MM.1S (cell line): ENCODE results near the gene GPR173.

ENCODE experiments used
- DNase-seq: peaks from one replicate; pipeline ENCODE4 v3.0.0-alpha.2; 2015
- H2AFZ ChIP-seq: fragments of 300-600 bp; sonication (generic); 2 replicates; pipeline ENCODE4 v1.6.0; 2016; ENCODE audit warnings: antibody characterized with exemption, low read length
- H3F3A ChIP-seq: fragments of 300-600 bp; sonication (generic); 2 replicates; pipeline ENCODE4 v1.6.1; 2016; ENCODE audit warnings: mild to moderate bottlenecking, antibody characterized with exemption, low read length, moderate library complexity, mixed read lengths; ENCODE audit not compliant: insufficient read depth
- H3K27ac ChIP-seq: fragments of 300-600 bp; sonication (generic); 2 replicates; pipeline ENCODE4 v1.5.1; 2016; ENCODE audit warnings: mild to moderate bottlenecking, low read length
- H3K27me3 ChIP-seq: fragments of 300-600 bp; sonication (generic); replicated peaks from 2 replicates; pipeline ENCODE4 v1.6.0; 2016; ENCODE audit warnings: low read length; ENCODE audit not compliant: insufficient read depth
- H3K36me3 ChIP-seq: fragments of 300-600 bp; sonication (generic); replicated peaks from 2 replicates; pipeline ENCODE4 v1.6.1; 2016; ENCODE audit warnings: mild to moderate bottlenecking, low read length, mixed read lengths; ENCODE audit not compliant: insufficient read depth
- H3K4me1 ChIP-seq: fragments of 300-600 bp; sonication (generic); 2 replicates; pipeline ENCODE4 v1.6.1; 2016; ENCODE audit warnings: low read length, mixed read lengths
- H3K4me2 ChIP-seq: fragments of 300-600 bp; sonication (generic); 2 replicates; pipeline ENCODE4 v1.6.0; 2016; ENCODE audit warnings: low read depth, low read length
- H3K4me3 ChIP-seq: fragments of 300-600 bp; sonication (generic); 2 replicates; pipeline ENCODE4 v1.5.1; 2016; ENCODE audit warnings: low read length, mixed read lengths
- H3K79me2 ChIP-seq: fragments of 300-600 bp; sonication (generic); 2 replicates; pipeline ENCODE4 v1.6.1; 2016; ENCODE audit warnings: mixed run types, low read length, mixed read lengths
- H3K9ac ChIP-seq: fragments of 300-600 bp; sonication (generic); 2 replicates; pipeline ENCODE4 v1.6.1; 2016; ENCODE audit warnings: low read length, mixed read lengths
- H3K9me2 ChIP-seq: fragments of 300-600 bp; sonication (generic); replicated peaks from 2 replicates; pipeline ENCODE4 v1.6.1; 2016; ENCODE audit warnings: mild to moderate bottlenecking, low read length, mixed read lengths; ENCODE audit not compliant: insufficient read depth
- H3K9me3 ChIP-seq: fragments of 300-600 bp; sonication (generic); replicated peaks from 2 replicates; pipeline ENCODE4 v1.6.1; 2016; ENCODE audit warnings: mild to moderate bottlenecking, low read length, mixed read lengths; ENCODE audit not compliant: insufficient read depth
- H4K20me1 ChIP-seq: fragments of 300-600 bp; sonication (generic); 2 replicates; pipeline ENCODE4 v1.6.1; 2016; ENCODE audit warnings: mild to moderate bottlenecking, low read length, moderate library complexity, mixed read lengths; ENCODE audit not compliant: insufficient read depth
- EZH2 ChIP-seq: fragments of 300-600 bp; sonication (generic); optimal IDR thresholded peaks from 2 replicates; pipeline ENCODE3; 2017; ENCODE audit warnings: low read depth, mild to moderate bottlenecking, antibody characterized with exemption, low read length, mixed read lengths
- EZH2phosphoT487 ChIP-seq: fragments of 300-600 bp; sonication (generic); IDR thresholded peaks from 2 replicates; pipeline ENCODE4 v1.6.1; 2018; ENCODE audit warnings: antibody characterized with exemption, low read length
- TF ChIP-seq, protein P1 (sequence below): fragments of 300-600 bp; sonication (generic); IDR thresholded peaks from 2 replicates; pipeline ENCODE4 v1.5.1; 2016; ENCODE audit warnings: antibody characterized with exemption, low read length, mixed read lengths

GPR173 gene

GRCh38 chrX:53009032-53009431 is 39.6 kb upstream of the GPR173 start:
- H4K20me1 ChIP-seq, result no peaks in the 10 kb centered on the region
- no peak overlapping the region for H3K4me2 ChIP-seq
- TF ChIP-seq EZH2phosphoT487 (no peak), EZH2 (no peak)
- TF ChIP-seq, protein P1, sequence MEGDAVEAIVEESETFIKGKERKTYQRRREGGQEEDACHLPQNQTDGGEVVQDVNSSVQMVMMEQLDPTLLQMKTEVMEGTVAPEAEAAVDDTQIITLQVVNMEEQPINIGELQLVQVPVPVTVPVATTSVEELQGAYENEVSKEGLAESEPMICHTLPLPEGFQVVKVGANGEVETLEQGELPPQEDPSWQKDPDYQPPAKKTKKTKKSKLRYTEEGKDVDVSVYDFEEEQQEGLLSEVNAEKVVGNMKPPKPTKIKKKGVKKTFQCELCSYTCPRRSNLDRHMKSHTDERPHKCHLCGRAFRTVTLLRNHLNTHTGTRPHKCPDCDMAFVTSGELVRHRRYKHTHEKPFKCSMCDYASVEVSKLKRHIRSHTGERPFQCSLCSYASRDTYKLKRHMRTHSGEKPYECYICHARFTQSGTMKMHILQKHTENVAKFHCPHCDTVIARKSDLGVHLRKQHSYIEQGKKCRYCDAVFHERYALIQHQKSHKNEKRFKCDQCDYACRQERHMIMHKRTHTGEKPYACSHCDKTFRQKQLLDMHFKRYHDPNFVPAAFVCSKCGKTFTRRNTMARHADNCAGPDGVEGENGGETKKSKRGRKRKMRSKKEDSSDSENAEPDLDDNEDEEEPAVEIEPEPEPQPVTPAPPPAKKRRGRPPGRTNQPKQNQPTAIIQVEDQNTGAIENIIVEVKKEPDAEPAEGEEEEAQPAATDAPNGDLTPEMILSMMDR, result no peak
- no peaks in the 10 kb centered on the region for H3K4me1 ChIP-seq
- H3K9me3 ChIP-seq, result no peaks in the 10 kb centered on the region
- H3K27ac ChIP-seq, result no peak overlapping the region
- no peak overlapping the region for H3K4me3 ChIP-seq
- H3K9me2 ChIP-seq, result no peaks in the 10 kb centered on the region
- no peak for DNase-seq
- no peak overlapping the region for H3K9ac ChIP-seq
- H2AFZ ChIP-seq, result no peak overlapping the region
- no peaks in the 10 kb centered on the region for H3F3A ChIP-seq
- no peaks in the 10 kb centered on the region for H3K27me3 ChIP-seq
- H3K79me2 ChIP-seq, result no peaks in the 10 kb centered on the region
- H3K36me3 ChIP-seq, result no peaks in the 10 kb centered on the region

GRCh38 chrX:53013291-53013690 is 35.3 kb upstream of the GPR173 start:
- H3K36me3 ChIP-seq, result no peaks in the 10 kb centered on the region
- no peak overlapping the region for H3K27ac ChIP-seq
- no peak overlapping the region for H3K9ac ChIP-seq
- no peaks in the 10 kb centered on the region for H3K79me2 ChIP-seq
- no peak overlapping the region for H3K4me3 ChIP-seq
- no peaks in the 10 kb centered on the region for H3F3A ChIP-seq
- no peaks in the 10 kb centered on the region for H3K4me1 ChIP-seq
- no peak for DNase-seq
- no peak overlapping the region for H2AFZ ChIP-seq
- H3K27me3 ChIP-seq, result no peaks in the 10 kb centered on the region
- no peak overlapping the region for H3K4me2 ChIP-seq
- H4K20me1 ChIP-seq, result no peaks in the 10 kb centered on the region
- no peaks in the 10 kb centered on the region for H3K9me3 ChIP-seq
- no peaks in the 10 kb centered on the region for H3K9me2 ChIP-seq
- TF ChIP-seq, protein P1, result no peak
- TF ChIP-seq EZH2, result no peak
- no peak for TF ChIP-seq EZH2phosphoT487

DNA sequence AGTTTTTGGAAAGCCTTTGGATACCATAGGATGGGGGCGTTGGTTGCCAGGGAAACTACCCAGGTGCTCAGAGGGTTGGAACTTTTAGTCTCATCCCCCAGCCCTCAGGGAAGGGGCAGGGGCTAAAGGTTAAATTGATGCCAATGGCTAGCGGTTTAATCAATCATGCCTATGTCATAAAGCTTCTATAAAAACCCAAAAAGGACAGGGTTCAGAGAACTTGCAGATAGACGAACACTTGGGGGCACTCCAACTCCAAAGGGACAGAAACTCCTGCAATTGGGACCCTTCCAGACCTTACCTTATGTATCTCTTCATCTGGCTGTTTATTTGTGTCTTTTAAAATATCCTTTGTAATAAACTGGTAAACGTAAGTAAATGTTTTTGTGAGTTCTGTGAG is 30.0 kb upstream of the GPR173 start:
- no peaks in the 10 kb centered on the region for H3K9me2 ChIP-seq
- no peak overlapping the region for H3K4me3 ChIP-seq
- H3F3A ChIP-seq, result no peaks in the 10 kb centered on the region
- H3K79me2 ChIP-seq, result no peaks in the 10 kb centered on the region
- H4K20me1 ChIP-seq, result no peaks in the 10 kb centered on the region
- no peak overlapping the region for H2AFZ ChIP-seq
- no peak for TF ChIP-seq EZH2phosphoT487
- TF ChIP-seq, protein P1, result no peak
- no peak for TF ChIP-seq EZH2
- H3K27ac ChIP-seq, result no peak overlapping the region
- no peaks in the 10 kb centered on the region for H3K9me3 ChIP-seq
- no peak for DNase-seq
- no peaks in the 10 kb centered on the region for H3K27me3 ChIP-seq
- H3K4me1 ChIP-seq, result no peaks in the 10 kb centered on the region
- no peaks in the 10 kb centered on the region for H3K36me3 ChIP-seq
- no peak overlapping the region for H3K4me2 ChIP-seq
- H3K9ac ChIP-seq, result no peak overlapping the region
